ENCODE measurements around the gene SLC25A1.
"Not testable (repeated sequence)": the region's sequence is repeated elsewhere in the genome, so short reads cannot be mapped to it uniquely, and the experiment has no call there.

Gene SLC25A1

GRCh38 chr22:19204640-19205039, 26.1 kb upstream of the SLC25A1 start:
- DNase-seq, result no peak

GRCh38 chr22:19203834-19204233, 25.3 kb upstream of the SLC25A1 start:
- no peak for DNase-seq

- DNase-seq, result not testable (repeated sequence)
These were observed 24.3 kb upstream of the SLC25A1 start for GRCh38 chr22:19202799-19203186.

- DNase-seq, result no peak
These were observed 23.6 kb upstream of the SLC25A1 start for GRCh38 chr22:19201869-19202798.

- no peak for DNase-seq
These were observed 22.8 kb upstream of the SLC25A1 start for GRCh38 chr22:19201130-19201868.

GRCh38 chr22:19199479-19199878, 20.9 kb upstream of the SLC25A1 start:
- no peak for DNase-seq

- DNase-seq, result no peak
These were observed 19.7 kb upstream of the SLC25A1 start for GRCh38 chr22:19197997-19198865.

GRCh38 chr22:19196841-19197612, 18.5 kb upstream of the SLC25A1 start:
- no peak for DNase-seq

GRCh38 chr22:19195796-19196731, 17.5 kb upstream of the SLC25A1 start:
- peak in 1 of 2 experiments; percentile 24 for DNase-seq

GRCh38 chr22:19194766-19195536, 16.4 kb upstream of the SLC25A1 start:
- DNase-seq, result no peak

- DNase-seq, result no peak
These were observed 15.3 kb upstream of the SLC25A1 start for GRCh38 chr22:19193879-19194278.

GRCh38 chr22:19187716-19188563, 9.4 kb upstream of the SLC25A1 start:
- DNase-seq, result no peak

- no peak for DNase-seq
These were observed 5.9 kb upstream of the SLC25A1 start for GRCh38 chr22:19184276-19184997.

GRCh38 chr22:19183216-19183615, 4.7 kb upstream of the SLC25A1 start:
- no peak for DNase-seq

- DNase-seq, result peak in 1 of 2 experiments; percentile 44
These were observed 4.1 kb upstream of the SLC25A1 start for GRCh38 chr22:19182472-19183157.

- peak; percentile 47 to 50 for DNase-seq
These were observed 3.4 kb upstream of the SLC25A1 start for GRCh38 chr22:19181786-19182471.

- DNase-seq, result no peak
These were observed 2.3 kb upstream of the SLC25A1 start for GRCh38 chr22:19180740-19181410.
